Measurements from ENCODE around the gene CYB561D1.

- TF ChIP-seq CTCF (IDR thresholded peaks at IDR 0.05; ENCODE audit: low read length), result no peak
- TF ChIP-seq EZH2phosphoT487 (IDR thresholded peaks at IDR 0.05; ENCODE audit: low read length), result no peak
Measured at GRCh38 chr1:109468061-109468460, 25.8 kb upstream of the CYB561D1 start.
